K562 (cell line): ENCODE data around the gene AADAC. TPM values are rescaled to one million over a fixed set of nuclear protein-coding genes. Genes with fewer than 3 reads are reported as not detected.

Experiments
- ATF1 ChIP-seq, 2 experiments: fragments of 450-650 bp in 1 of 2; IDR thresholded peaks; 2 replicates each; pipeline ENCODE4 v1.6.1; 2016; ENCODE audit warnings: missing compliant biosample characterization in 1 of 2, missing genetic modification characterization in 1 of 2
- BACH1 ChIP-seq: fragments of 200-800 bp; sonication (Bioruptor generic); IDR thresholded peaks from 2 replicates; pipeline ENCODE4 v1.6.1; 2016; ENCODE audit warnings: missing genetic modification characterization, missing compliant biosample characterization
- C11orf30 ChIP-seq: fragments of 450-650 bp; IDR thresholded peaks from 2 replicates; pipeline ENCODE4 v1.6.1; 2016; ENCODE audit warnings: low read depth, mild to moderate bottlenecking
- CAMTA2 ChIP-seq: fragments of 250-450 bp; sonication (Bioruptor Pico); conservative IDR thresholded peaks from 2 replicates; pipeline ENCODE4 v1.5.1; 2022
- CXXC5 ChIP-seq: fragments of 250-450 bp; sonication (Bioruptor Pico); IDR thresholded peaks from 2 replicates; pipeline ENCODE4 v1.8.0; 2022; ENCODE audit warnings: inconsistent platforms, mild to moderate bottlenecking, moderate library complexity
- EGR1 ChIP-seq: fragments of 450-650 bp; conservative IDR thresholded peaks from 2 replicates; pipeline ENCODE4 v1.6.1; 2017; ENCODE audit warnings: mild to moderate bottlenecking
- EP400 ChIP-seq: fragments of 450-650 bp; IDR thresholded peaks from 2 replicates; pipeline ENCODE4 v1.6.1; 2017; ENCODE audit warnings: antibody characterized with exemption, mild to moderate bottlenecking, moderate library complexity
- FOXA3 ChIP-seq, 2 experiments: fragments of 450-650 bp in 1 of 2; sonication (generic) in 1 of 2; formaldehyde crosslinking; IDR thresholded peaks in 1 of 2; conservative IDR thresholded peaks in 1 of 2; 2 replicates each; pipeline versions ENCODE4 v1.4.0 to v1.8.0; 2020 to 2022; ENCODE audit warnings: mild to moderate bottlenecking in 2 of 2, missing genetic modification reagents in 1 of 2
- FOXJ3 ChIP-seq: sonication (generic); formaldehyde crosslinking; IDR thresholded peaks from 2 replicates; pipeline ENCODE4 v1.4.0; 2020; ENCODE audit warnings: mild to moderate bottlenecking, missing genetic modification reagents
- HNRNPL ChIP-seq: fragments of 200-400 bp; formaldehyde crosslinking; IDR thresholded peaks from 2 replicates; pipeline ENCODE4 v1.6.1; 2017; ENCODE audit warnings: low read depth, mild to moderate bottlenecking, low read length
- IFI16 ChIP-seq: fragments of 250-450 bp; sonication (Bioruptor Pico); IDR thresholded peaks from 2 replicates; pipeline ENCODE4 v2.1.2; 2022; ENCODE audit warnings: mild to moderate bottlenecking, inconsistent platforms
- MBD1 ChIP-seq: fragments of 250-450 bp; sonication (Bioruptor Pico); IDR thresholded peaks from 2 replicates; pipeline ENCODE4 v1.8.0; 2022; ENCODE audit warnings: inconsistent platforms
- NBN ChIP-seq: fragments of 450-650 bp; IDR thresholded peaks from 2 replicates; pipeline ENCODE4 v1.6.1; 2016; ENCODE audit warnings: low read depth, mild to moderate bottlenecking
- NCOA6 ChIP-seq: fragments of 450-650 bp; IDR thresholded peaks from 2 replicates; pipeline ENCODE4 v1.6.1; 2017; ENCODE audit warnings: mild to moderate bottlenecking
- RUNX1 ChIP-seq: sonication (generic); IDR thresholded peaks from 2 replicates; pipeline ENCODE4 v1.6.1; 2016; ENCODE audit warnings: antibody characterized with exemption, low read depth
- SAFB ChIP-seq: fragments of 200-400 bp; formaldehyde crosslinking; IDR thresholded peaks from 2 replicates; pipeline ENCODE4 v1.6.1; 2017; ENCODE audit warnings: low read depth, low read length, borderline replicate concordance
- TCF7 ChIP-seq: sonication (generic); IDR thresholded peaks from 2 replicates; pipeline ENCODE4 v1.6.1; 2016; ENCODE audit warnings: antibody characterized with exemption, borderline replicate concordance
- ZFP30 ChIP-seq: fragments of 250-450 bp; sonication (Bioruptor Pico); IDR thresholded peaks from 2 replicates; pipeline ENCODE4 v1.8.0; 2022; ENCODE audit warnings: moderate library complexity, mild to moderate bottlenecking, inconsistent platforms, borderline replicate concordance
- ZNF511 ChIP-seq: sonication (generic); formaldehyde crosslinking; IDR thresholded peaks from 2 replicates; pipeline ENCODE4 v1.8.0; 2022; ENCODE audit warnings: mild to moderate bottlenecking, missing genetic modification reagents
- polyA plus RNA-seq, 8 experiments: library from polyadenylated mRNA; depleted of rRNA in 4 of 8; stranded (reverse) in 5 of 8; unstranded in 3 of 8; fragments of >200 nt; fragmentation: Nextera tagmentation in 2 of 8; fragmentation: Illumina TruSeq in 1 of 8; extraction: Ambion mirVana in 2 of 8; extraction: Trizol in 1 of 8; gene quantifications; 2 replicates each; pipeline versions ENCODE4 v1.2.1 to v1.2.3, GENCODE V29; 2011 to 2014; ENCODE audit warnings: inconsistent platforms in 1 of 8, missing spikeins in 1 of 8
- total RNA-seq, 7 experiments: library from RNA; depleted of rRNA in 6 of 7; stranded (reverse); fragments of >200 nt in 6 of 7; fragmentation: Illumina TruSeq in 2 of 7; extraction: Trizol in 2 of 7; gene quantifications; 2 replicates each; pipeline versions ENCODE4 v1.2.1 to v1.2.3, GENCODE V29; 2011 to 2021; ENCODE audit warnings: low replicate concordance in 1 of 7
- TF ChIP-seq, protein P1 (sequence below): fragments of 250-450 bp; sonication (Bioruptor Pico); IDR thresholded peaks from 2 replicates; pipeline ENCODE4 v1.8.0; 2021; ENCODE audit warnings: borderline replicate concordance, mild to moderate bottlenecking, moderate library complexity; ENCODE audit not compliant: poor library complexity, severe bottlenecking
- TF ChIP-seq, protein P2 (sequence below): fragments of 200-800 bp; sonication (Bioruptor generic); IDR thresholded peaks from 2 replicates; pipeline ENCODE4 v1.6.1; 2017; ENCODE audit warnings: missing genetic modification characterization, missing compliant biosample characterization
- TF ChIP-seq, protein P3 (sequence below), 3 experiments: fragments of 200-800 bp in 1 of 3; sonication (Bioruptor generic) in 1 of 3; sonication (generic) in 1 of 3; formaldehyde crosslinking in 1 of 3; IDR thresholded peaks; 2 replicates each; pipeline versions ENCODE4 v1.6.1 to v1.8.0; 2016 to 2022; ENCODE audit warnings: mild to moderate bottlenecking in 2 of 3, missing compliant biosample characterization in 2 of 3, missing genetic modification characterization in 2 of 3, missing genetic modification reagents in 1 of 3

Gene AADAC
- total and polyA plus RNA-seq, 9 of the 15 experiments (the other 6 are each of a cell fraction or from before 2014, with no cell fraction given), result 0.47 TPM; not detected in 8

GRCh38 chr3:151871639-151872468 lies 57.9 kb downstream of the AADAC start (continued):
- no peak for TF ChIP-seq MBD1
- TF ChIP-seq SAFB, result no peak
- no peak for TF ChIP-seq CAMTA2
- peak; percentile 20; the same call in 1 of the 2 replicates for TF ChIP-seq EP400
- TF ChIP-seq IFI16 (CRISPR knock-in tag), result no peak
- TF ChIP-seq CXXC5 (CRISPR knock-in tag), result peak; percentile 37
- TF ChIP-seq C11orf30, result no peak
- TF ChIP-seq, protein P1, sequence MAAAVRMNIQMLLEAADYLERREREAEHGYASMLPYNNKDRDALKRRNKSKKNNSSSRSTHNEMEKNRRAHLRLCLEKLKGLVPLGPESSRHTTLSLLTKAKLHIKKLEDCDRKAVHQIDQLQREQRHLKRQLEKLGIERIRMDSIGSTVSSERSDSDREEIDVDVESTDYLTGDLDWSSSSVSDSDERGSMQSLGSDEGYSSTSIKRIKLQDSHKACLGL (CRISPR knock-in tag), result no peak
- TF ChIP-seq NCOA6, result no peak
- no peak; the same call in 1 of the 2 replicates for TF ChIP-seq NBN
- TF ChIP-seq FOXJ3 (CRISPR knock-in tag), result no peak
- no peak for TF ChIP-seq ATF1 (CRISPR knock-in tag; IDR thresholded peaks at IDR 0.05)
- TF ChIP-seq ATF1 (tag; IDR thresholded peaks at IDR 0.05), result peak; percentile 73
- no peak for TF ChIP-seq ZNF511 (CRISPR knock-in tag)
- TF ChIP-seq FOXA3 (CRISPR knock-in tag; conservative IDR thresholded peaks at IDR 0.05 in 1 of 2, IDR thresholded peaks at IDR 0.05 in 1 of 2), result no peak
- TF ChIP-seq, protein P2, sequence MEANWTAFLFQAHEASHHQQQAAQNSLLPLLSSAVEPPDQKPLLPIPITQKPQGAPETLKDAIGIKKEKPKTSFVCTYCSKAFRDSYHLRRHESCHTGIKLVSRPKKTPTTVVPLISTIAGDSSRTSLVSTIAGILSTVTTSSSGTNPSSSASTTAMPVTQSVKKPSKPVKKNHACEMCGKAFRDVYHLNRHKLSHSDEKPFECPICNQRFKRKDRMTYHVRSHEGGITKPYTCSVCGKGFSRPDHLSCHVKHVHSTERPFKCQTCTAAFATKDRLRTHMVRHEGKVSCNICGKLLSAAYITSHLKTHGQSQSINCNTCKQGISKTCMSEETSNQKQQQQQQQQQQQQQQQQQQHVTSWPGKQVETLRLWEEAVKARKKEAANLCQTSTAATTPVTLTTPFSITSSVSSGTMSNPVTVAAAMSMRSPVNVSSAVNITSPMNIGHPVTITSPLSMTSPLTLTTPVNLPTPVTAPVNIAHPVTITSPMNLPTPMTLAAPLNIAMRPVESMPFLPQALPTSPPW (CRISPR knock-in tag), result peak; percentile 45
- no peak for TF ChIP-seq EGR1
- TF ChIP-seq BACH1 (tag), result peak; percentile 78; the same call in 1 of the 2 replicates
- TF ChIP-seq ZFP30, result no peak
- no peak for TF ChIP-seq TCF7
- no peak for TF ChIP-seq RUNX1
- no peak for TF ChIP-seq HNRNPL
- TF ChIP-seq, protein P3, sequence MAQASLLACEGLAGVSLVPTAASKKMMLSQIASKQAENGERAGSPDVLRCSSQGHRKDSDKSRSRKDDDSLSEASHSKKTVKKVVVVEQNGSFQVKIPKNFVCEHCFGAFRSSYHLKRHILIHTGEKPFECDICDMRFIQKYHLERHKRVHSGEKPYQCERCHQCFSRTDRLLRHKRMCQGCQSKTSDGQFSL (CRISPR knock-in tag; IDR thresholded peaks at IDR 0.05), result no peak
- TF ChIP-seq, protein P3 (tag; IDR thresholded peaks at IDR 0.05), result no peak
